Keratinocyte (primary cell): ENCODE results near the gene CHST1. TPM values are rescaled to one million over a fixed set of nuclear protein-coding genes. Genes with fewer than 3 reads are reported as not detected.

Source experiments
- DNase-seq: peaks from one replicate; pipeline ENCODE4 v3.0.0-alpha.2; 2011; ENCODE audit warnings: low read depth, missing footprints, low spot score
- FAIRE-seq: peaks from 2 replicates; lab custom pipeline; 2011; peaks lifted over from hg19 to GRCh38; lab: Jason Lieb, UNC
- H2AFZ ChIP-seq: 2 replicates; pipeline ENCODE4 v1.6.0; 2012; ENCODE audit warnings: low read length, control low read depth, inconsistent platforms; ENCODE audit not compliant: control insufficient read depth
- H3K27ac ChIP-seq: 2 replicates; pipeline ENCODE4 v1.5.1; 2011; ENCODE audit warnings: low read length; ENCODE audit not compliant: control insufficient read depth, insufficient read depth
- H3K27me3 ChIP-seq: 3 replicates; pipeline ENCODE4 v1.6.0; 2011; ENCODE audit warnings: low read length; ENCODE audit not compliant: control insufficient read depth, insufficient read depth; ENCODE audit errors: extremely low read depth
- H3K36me3 ChIP-seq, 2 experiments: 2 replicates in 1 of 2; 3 replicates in 1 of 2; pipeline ENCODE4 v1.5.1; 2011; ENCODE audit warnings: low read length in 2 of 2, mild to moderate bottlenecking in 1 of 2; ENCODE audit not compliant: control insufficient read depth in 2 of 2, insufficient read depth in 2 of 2; ENCODE audit errors: extremely low read depth in 1 of 2
- H3K4me1 ChIP-seq: 3 replicates; pipeline ENCODE4 v1.5.1; 2011; ENCODE audit warnings: low read length; ENCODE audit not compliant: control insufficient read depth, insufficient read depth; ENCODE audit errors: extremely low read depth
- H3K4me2 ChIP-seq: 3 replicates; pipeline ENCODE4 v1.6.0; 2011; ENCODE audit warnings: low read depth, low read length; ENCODE audit not compliant: control insufficient read depth, insufficient read depth; ENCODE audit errors: extremely low read depth
- H3K4me3 ChIP-seq, 3 experiments: fragments of 200-600 bp in 1 of 3; sonication (generic) in 1 of 3; 2 replicates in 2 of 3; 3 replicates in 1 of 3; pipeline ENCODE4 v1.5.1; 2011 to 2016; ENCODE audit warnings: low read length in 3 of 3, mild to moderate bottlenecking in 3 of 3, control low read depth in 2 of 3, inconsistent platforms in 1 of 3, low read depth in 1 of 3, mixed read lengths in 1 of 3, mixed run types in 1 of 3, moderate library complexity in 1 of 3; ENCODE audit not compliant: control insufficient read depth in 2 of 3, insufficient read depth in 2 of 3; ENCODE audit errors: extremely low read depth in 1 of 3
- H3K79me2 ChIP-seq: 2 replicates; pipeline ENCODE4 v1.6.0; 2012; ENCODE audit warnings: low read length; ENCODE audit not compliant: control insufficient read depth, insufficient read depth
- H3K9ac ChIP-seq: 3 replicates; pipeline ENCODE4 v1.6.0; 2011; ENCODE audit warnings: low read length; ENCODE audit not compliant: control insufficient read depth, insufficient read depth; ENCODE audit errors: extremely low read depth
- H3K9me1 ChIP-seq: 3 replicates; pipeline ENCODE4 v1.6.0; 2011; ENCODE audit warnings: low read length; ENCODE audit not compliant: control insufficient read depth, insufficient read depth; ENCODE audit errors: extremely low read depth
- H3K9me3 ChIP-seq: 2 replicates; pipeline ENCODE4 v1.5.1; 2012; ENCODE audit warnings: low read depth, low read length; ENCODE audit not compliant: control insufficient read depth
- H4K20me1 ChIP-seq: 3 replicates; pipeline ENCODE4 v1.6.0; 2011; ENCODE audit warnings: low read length; ENCODE audit not compliant: control insufficient read depth, insufficient read depth; ENCODE audit errors: extremely low read depth
- EZH2 ChIP-seq: IDR thresholded peaks from one replicate; pipeline ENCODE4 v1.6.1; 2012; ENCODE audit warnings: inconsistent platforms, mild to moderate bottlenecking, low read length, moderate library complexity
- dilution Hi-C: fragments of 300-500 bp; cut with MboI; formaldehyde crosslinking; loops from one replicate; pipeline ENCODE4 v1.7.0; 2020; ENCODE audit warnings: low sequenced_read_pairs; ENCODE audit not compliant: extremely low pct_ligation_motif_present
- polyA plus RNA-seq, 5 experiments: library from polyadenylated mRNA; depleted of rRNA in 3 of 5; stranded (reverse) in 3 of 5; stranded (forward) in 1 of 5; unstranded in 1 of 5; fragments of >200 nt; gene quantifications; 1 replicate in 1 of 5; 2 replicates in 3 of 5; 3 replicates in 1 of 5; pipeline versions ENCODE4 v1.2.1 to v1.2.3, GENCODE V29; 2011 to 2012; ENCODE audit warnings: missing spikeins in 2 of 5, low read depth in 1 of 5, low replicate concordance in 1 of 5
- TF ChIP-seq, protein P1 (sequence below), 3 experiments: IDR thresholded peaks in 1 of 3; conservative IDR thresholded peaks in 1 of 3; optimal IDR thresholded peaks in 1 of 3; 2 replicates in 2 of 3; 3 replicates in 1 of 3; pipeline versions ENCODE3 to v1.5.1; 2011; ENCODE audit warnings: low read length in 3 of 3, mild to moderate bottlenecking in 3 of 3, moderate library complexity in 2 of 3, control low read depth in 1 of 3, inconsistent platforms in 1 of 3; ENCODE audit not compliant: insufficient read depth in 2 of 3; ENCODE audit errors: extremely low read depth in 1 of 3

Gene CHST1
- polyA plus RNA-seq, 1 donor (not counting 4 experiments of a cell fraction or from before 2014, with no cell fraction given) = not detected

DNA sequence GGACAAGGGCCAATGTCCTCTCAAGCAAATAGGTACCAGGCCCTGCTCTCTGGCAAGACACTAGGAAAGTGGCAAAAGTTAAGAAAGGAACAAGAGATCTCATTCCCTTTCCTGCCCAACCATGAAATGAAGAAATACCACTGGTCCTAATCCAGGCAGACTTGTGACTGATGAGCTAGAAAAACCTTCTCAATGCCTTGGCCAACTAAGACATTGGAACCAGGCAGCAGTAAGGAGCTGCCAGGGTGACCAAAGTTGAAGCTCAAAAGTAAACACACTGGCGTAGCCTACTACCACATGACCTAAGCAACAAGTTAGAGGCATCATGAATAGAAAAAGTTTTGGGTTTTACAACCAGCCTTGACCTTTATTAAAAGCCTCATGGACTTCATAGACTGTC lies 45.1 kb upstream of the CHST1 start:
- H2AFZ ChIP-seq = no peak overlapping the region
- no peaks in the 10 kb centered on the region for H3K79me2 ChIP-seq
- H3K4me2 ChIP-seq = no peak overlapping the region
- no peaks in the 10 kb centered on the region for H3K9me1 ChIP-seq
- DNase-seq (no peak), FAIRE-seq (no peak)
- no peaks in the 10 kb centered on the region for H3K4me1 ChIP-seq
- TF ChIP-seq EZH2 = no peak
- TF ChIP-seq, protein P1, sequence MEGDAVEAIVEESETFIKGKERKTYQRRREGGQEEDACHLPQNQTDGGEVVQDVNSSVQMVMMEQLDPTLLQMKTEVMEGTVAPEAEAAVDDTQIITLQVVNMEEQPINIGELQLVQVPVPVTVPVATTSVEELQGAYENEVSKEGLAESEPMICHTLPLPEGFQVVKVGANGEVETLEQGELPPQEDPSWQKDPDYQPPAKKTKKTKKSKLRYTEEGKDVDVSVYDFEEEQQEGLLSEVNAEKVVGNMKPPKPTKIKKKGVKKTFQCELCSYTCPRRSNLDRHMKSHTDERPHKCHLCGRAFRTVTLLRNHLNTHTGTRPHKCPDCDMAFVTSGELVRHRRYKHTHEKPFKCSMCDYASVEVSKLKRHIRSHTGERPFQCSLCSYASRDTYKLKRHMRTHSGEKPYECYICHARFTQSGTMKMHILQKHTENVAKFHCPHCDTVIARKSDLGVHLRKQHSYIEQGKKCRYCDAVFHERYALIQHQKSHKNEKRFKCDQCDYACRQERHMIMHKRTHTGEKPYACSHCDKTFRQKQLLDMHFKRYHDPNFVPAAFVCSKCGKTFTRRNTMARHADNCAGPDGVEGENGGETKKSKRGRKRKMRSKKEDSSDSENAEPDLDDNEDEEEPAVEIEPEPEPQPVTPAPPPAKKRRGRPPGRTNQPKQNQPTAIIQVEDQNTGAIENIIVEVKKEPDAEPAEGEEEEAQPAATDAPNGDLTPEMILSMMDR (optimal IDR thresholded peaks at IDR 0.05 in 1 of 3, IDR thresholded peaks at IDR 0.05 in 1 of 3, conservative IDR thresholded peaks at IDR 0.05 in 1 of 3; ENCODE audit: extremely low read depth in 1 of 3, insufficient read depth in 2 of 3, low read length in 3 of 3) = no peak
- peaks cover 2% of the 10 kb centered on the region for H3K9me3 ChIP-seq
- no peaks in the 10 kb centered on the region for H4K20me1 ChIP-seq
- H3K27ac ChIP-seq = no peak overlapping the region
- no peak overlapping the region for H3K4me3 ChIP-seq
- no peaks in the 10 kb centered on the region for H3K36me3 ChIP-seq
- dilution Hi-C loops = no loop called here
- H3K9ac ChIP-seq = no peak overlapping the region
- peaks cover 10% of the 10 kb centered on the region for H3K27me3 ChIP-seq

DNA sequence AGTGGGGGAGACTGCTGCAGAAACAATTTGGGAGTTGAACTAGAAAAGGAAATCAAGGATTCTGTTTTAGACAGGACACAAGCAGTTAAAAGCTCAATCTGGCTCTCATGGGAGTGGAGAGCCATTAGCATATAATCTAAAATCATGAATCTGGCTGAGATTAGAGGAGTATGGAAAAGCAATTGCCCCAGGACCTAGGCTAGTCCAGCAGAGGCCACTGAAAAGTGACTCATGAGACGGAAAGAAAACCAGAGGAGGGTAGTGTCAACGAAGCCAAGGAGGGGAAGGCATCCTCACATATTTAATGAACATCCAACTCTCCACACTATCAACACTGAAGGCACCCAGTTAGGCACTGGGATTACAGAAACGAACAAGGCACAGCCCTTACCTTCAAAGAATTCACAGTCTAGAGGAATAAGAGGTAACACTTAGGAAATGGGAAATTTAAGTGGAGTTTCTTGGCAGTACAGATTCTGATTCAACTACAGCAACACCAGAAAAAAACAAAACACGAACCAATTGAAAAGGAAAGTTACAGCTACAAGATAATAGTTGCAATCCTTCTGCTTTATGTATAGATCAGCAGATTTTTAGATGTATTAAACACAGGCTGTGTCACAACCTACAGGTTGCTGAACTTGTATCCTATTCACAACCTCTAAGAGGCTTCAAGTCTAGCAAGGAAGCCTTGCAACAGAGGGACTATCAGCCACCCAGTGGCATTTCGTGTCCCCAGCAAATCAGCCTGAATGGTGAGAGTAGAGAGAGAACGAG lies 43.7 kb upstream of the CHST1 start:
- H3K9me1 ChIP-seq = no peaks in the 10 kb centered on the region
- no peak overlapping the region for H3K9ac ChIP-seq
- no peak overlapping the region for H3K4me3 ChIP-seq
- H3K27ac ChIP-seq = no peak overlapping the region
- H3K36me3 ChIP-seq = no peaks in the 10 kb centered on the region
- no peaks in the 10 kb centered on the region for H3K79me2 ChIP-seq
- TF ChIP-seq, protein P1 (optimal IDR thresholded peaks at IDR 0.05 in 1 of 3, IDR thresholded peaks at IDR 0.05 in 1 of 3, conservative IDR thresholded peaks at IDR 0.05 in 1 of 3; ENCODE audit: extremely low read depth in 1 of 3, insufficient read depth in 2 of 3, low read length in 3 of 3) = no peak
- TF ChIP-seq EZH2 = no peak
- no peak overlapping the region for H2AFZ ChIP-seq
- no peaks in the 10 kb centered on the region for H4K20me1 ChIP-seq
- dilution Hi-C loops = no loop called here
- no peak for FAIRE-seq
- DNase-seq = no peak
- peaks cover 15% of the 10 kb centered on the region for H3K27me3 ChIP-seq
- H3K9me3 ChIP-seq = peaks cover 2% of the 10 kb centered on the region
- H3K4me2 ChIP-seq = no peak overlapping the region
- no peaks in the 10 kb centered on the region for H3K4me1 ChIP-seq
